ENCODE results near the gene FAM131B.

The FAM131B gene

GRCh38 chr7:143358626-143359025 lies 3.9 kb downstream of the FAM131B start:
- no peak for TF ChIP-seq ZFX (IDR thresholded peaks at IDR 0.05; ENCODE audit: borderline replicate concordance)
- TF ChIP-seq, protein P1, sequence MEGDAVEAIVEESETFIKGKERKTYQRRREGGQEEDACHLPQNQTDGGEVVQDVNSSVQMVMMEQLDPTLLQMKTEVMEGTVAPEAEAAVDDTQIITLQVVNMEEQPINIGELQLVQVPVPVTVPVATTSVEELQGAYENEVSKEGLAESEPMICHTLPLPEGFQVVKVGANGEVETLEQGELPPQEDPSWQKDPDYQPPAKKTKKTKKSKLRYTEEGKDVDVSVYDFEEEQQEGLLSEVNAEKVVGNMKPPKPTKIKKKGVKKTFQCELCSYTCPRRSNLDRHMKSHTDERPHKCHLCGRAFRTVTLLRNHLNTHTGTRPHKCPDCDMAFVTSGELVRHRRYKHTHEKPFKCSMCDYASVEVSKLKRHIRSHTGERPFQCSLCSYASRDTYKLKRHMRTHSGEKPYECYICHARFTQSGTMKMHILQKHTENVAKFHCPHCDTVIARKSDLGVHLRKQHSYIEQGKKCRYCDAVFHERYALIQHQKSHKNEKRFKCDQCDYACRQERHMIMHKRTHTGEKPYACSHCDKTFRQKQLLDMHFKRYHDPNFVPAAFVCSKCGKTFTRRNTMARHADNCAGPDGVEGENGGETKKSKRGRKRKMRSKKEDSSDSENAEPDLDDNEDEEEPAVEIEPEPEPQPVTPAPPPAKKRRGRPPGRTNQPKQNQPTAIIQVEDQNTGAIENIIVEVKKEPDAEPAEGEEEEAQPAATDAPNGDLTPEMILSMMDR (IDR thresholded peaks at IDR 0.05): no peak
- no peak overlapping the region for H3K27ac ChIP-seq

- TF ChIP-seq, protein P1 (IDR thresholded peaks at IDR 0.05): no peak
- no peak for TF ChIP-seq ZFX (IDR thresholded peaks at IDR 0.05; ENCODE audit: borderline replicate concordance)
- no peak overlapping the region for H3K27ac ChIP-seq
These were observed 6.0 kb downstream of the FAM131B start for GRCh38 chr7:143356414-143357050.

DNA sequence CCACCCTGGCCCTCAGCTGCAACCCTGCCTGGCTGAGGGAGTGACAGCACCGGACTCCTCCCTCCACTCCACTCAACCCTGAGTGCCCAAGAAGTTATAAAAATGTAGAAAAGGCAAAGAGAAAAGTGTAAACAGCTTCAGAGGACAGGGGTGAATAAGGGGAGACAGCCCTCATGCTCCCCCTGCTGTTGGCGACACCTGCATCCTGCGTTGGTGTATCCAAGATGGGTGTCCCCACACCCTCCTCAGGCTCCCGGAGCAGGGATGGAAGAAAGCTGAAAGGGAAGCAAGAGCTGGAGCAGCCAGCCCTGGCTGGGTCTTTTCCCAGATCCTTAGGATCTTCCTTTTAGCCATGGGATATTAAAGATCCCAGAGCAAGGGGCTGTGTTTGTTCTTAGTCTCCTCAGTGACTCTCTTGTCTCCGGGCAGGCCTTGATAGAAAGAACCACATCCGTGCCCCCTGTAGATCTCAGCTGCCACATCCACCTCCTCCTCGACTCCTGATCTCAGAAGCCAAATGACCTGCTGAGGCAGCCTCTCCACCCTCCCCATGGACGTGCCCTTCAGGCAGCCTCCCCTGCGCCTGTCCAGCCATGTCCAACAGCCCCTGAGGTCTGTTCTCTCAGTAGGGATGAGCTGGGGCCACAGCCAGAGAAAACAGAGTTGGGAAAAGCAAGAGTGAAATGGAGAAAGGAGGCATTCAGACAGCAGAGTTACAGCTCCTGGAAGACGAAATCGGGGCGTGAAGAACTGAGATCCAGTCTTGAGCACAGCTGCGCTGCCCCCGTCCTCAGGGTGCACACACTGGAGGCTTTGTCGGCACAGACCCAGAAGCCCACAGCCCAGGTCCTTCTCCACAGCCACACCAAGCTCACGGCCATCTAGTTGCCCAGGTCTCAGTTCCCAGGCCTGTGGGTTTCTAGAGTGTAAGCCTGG lies 6.8 kb downstream of the FAM131B start:
- TF ChIP-seq, protein P1 (IDR thresholded peaks at IDR 0.05): no peak
- TF ChIP-seq ZFX (IDR thresholded peaks at IDR 0.05; ENCODE audit: borderline replicate concordance): no peak
- H3K27ac ChIP-seq: no peak overlapping the region

DNA sequence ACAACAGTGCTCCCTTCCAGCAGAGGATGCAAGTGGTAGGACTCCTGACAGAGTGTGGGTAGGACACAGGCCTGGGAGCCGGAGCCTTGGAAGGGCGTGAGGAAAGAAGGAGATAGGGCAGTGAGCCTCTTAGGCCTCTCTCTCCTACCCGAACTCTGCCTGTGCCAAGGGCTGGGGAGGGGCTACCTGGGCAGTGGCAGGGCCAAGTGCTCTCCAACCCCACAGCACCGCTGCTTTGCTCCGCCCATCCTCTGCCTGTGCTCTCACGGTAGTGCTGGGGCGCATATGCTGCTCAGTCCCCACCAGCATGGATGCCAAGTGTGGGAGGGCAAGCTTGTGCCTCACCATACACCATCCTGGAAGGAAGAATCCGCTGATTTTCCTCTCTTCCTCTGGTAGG lies 7.5 kb downstream of the FAM131B start:
- TF ChIP-seq, protein P1 (IDR thresholded peaks at IDR 0.05): no peak
- TF ChIP-seq ZFX (IDR thresholded peaks at IDR 0.05; ENCODE audit: borderline replicate concordance): no peak
- H3K27ac ChIP-seq: no peak overlapping the region

DNA sequence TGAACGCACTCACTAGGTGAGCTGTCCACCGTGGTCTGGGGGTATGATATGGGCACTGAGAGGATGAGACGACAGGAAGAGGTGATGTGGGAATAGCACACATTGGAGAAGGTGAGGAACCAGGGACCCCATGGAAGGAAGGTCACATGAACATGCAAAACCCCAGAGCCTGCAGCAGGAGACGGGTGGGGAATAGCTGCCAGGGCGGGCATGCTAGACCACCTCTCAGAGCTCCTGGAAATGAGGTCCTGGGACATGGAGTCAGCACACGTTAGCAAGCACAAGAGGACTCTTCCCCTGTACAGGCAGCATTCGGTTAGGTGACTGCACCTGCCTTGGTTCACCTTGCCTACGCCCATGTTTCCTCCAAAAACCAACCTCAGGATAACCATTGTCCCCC lies 8.1 kb downstream of the FAM131B start:
- H3K27ac ChIP-seq: no peak overlapping the region
- TF ChIP-seq, protein P1 (IDR thresholded peaks at IDR 0.05): no peak
- no peak for TF ChIP-seq ZFX (IDR thresholded peaks at IDR 0.05; ENCODE audit: borderline replicate concordance)

DNA sequence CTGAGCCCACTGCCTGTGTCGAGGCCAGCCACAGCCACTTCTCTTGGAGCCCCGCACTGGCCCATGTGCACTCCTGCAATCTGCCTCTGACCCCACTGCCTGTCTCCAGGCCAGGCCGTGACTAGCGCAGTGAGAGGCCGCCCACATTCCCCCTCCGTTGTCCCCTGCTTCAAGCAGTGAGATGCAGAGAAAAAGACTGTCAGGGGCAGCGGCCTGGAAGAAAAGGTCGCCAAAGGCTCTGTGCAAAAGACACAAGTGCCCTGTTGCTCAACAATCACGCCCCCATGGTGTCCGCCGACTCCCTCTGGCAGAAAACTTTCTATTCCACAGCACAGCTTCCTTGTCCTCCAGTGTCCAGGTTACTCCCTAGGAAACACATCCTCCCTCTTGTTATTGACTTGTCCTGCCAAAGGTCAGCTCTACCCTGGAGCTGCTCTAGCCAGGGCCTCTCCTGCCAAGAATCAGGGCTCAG lies 9.9 kb downstream of the FAM131B start:
- TF ChIP-seq ZFX (IDR thresholded peaks at IDR 0.05; ENCODE audit: borderline replicate concordance): no peak
- TF ChIP-seq, protein P1 (IDR thresholded peaks at IDR 0.05): no peak
- H3K27ac ChIP-seq: no peak overlapping the region

DNA sequence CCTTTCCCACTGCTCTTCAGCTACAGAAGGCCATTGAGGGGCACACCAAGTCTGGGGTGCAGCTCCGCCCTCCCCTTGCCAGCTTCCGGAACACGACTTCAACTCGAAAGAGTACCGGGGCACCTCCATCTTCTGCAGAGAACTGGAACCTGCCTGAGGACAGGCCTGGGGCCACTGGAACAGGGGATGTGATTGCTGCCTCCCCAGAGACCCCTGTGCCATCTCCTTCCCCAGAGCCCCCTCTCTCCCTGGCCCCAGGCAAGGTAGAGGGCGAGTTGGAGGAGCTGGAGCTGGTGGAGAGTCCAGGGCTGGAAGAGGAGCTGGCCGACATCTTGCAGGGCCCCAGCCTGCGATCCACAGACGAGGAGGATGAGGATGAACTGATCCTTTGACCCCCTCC lies 10.9 kb downstream of the FAM131B start:
- H3K27ac ChIP-seq: no peak overlapping the region
- TF ChIP-seq ZFX (IDR thresholded peaks at IDR 0.05; ENCODE audit: borderline replicate concordance): no peak
- TF ChIP-seq, protein P1 (IDR thresholded peaks at IDR 0.05): no peak
